ENCODE measurements around the gene PBX1.

DNA sequence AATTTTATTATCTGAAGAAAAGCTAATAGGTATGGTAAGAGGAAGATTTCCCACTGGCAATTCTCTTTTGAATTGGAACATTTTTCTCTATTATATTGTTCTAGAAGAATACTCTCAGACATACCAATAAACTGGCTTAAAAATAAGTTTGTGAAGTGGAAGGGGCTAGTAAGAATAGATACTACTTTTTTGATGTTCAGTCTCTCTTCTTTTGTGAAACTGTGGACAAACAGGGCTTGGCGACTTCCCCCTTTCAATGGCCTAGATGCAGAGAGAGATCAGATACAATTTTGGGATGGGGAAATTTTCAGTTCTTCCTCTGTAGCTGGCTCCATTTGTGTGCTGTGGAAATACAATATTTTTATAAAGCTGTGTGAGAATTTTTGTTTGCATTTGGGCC is 2.5 kb downstream of the PBX1 start:
- TF ChIP-seq POLR2AphosphoS5 (IDR thresholded peaks at IDR 0.05; ENCODE audit: low read depth, low read length) (no peak), SIN3A (IDR thresholded peaks at IDR 0.05; ENCODE audit: borderline replicate concordance, insufficient read depth, low read length) (no peak), TAF1 (IDR thresholded peaks at IDR 0.05; ENCODE audit: borderline replicate concordance, insufficient read depth, low read length) (no peak)
- TF ChIP-seq, protein P1, sequence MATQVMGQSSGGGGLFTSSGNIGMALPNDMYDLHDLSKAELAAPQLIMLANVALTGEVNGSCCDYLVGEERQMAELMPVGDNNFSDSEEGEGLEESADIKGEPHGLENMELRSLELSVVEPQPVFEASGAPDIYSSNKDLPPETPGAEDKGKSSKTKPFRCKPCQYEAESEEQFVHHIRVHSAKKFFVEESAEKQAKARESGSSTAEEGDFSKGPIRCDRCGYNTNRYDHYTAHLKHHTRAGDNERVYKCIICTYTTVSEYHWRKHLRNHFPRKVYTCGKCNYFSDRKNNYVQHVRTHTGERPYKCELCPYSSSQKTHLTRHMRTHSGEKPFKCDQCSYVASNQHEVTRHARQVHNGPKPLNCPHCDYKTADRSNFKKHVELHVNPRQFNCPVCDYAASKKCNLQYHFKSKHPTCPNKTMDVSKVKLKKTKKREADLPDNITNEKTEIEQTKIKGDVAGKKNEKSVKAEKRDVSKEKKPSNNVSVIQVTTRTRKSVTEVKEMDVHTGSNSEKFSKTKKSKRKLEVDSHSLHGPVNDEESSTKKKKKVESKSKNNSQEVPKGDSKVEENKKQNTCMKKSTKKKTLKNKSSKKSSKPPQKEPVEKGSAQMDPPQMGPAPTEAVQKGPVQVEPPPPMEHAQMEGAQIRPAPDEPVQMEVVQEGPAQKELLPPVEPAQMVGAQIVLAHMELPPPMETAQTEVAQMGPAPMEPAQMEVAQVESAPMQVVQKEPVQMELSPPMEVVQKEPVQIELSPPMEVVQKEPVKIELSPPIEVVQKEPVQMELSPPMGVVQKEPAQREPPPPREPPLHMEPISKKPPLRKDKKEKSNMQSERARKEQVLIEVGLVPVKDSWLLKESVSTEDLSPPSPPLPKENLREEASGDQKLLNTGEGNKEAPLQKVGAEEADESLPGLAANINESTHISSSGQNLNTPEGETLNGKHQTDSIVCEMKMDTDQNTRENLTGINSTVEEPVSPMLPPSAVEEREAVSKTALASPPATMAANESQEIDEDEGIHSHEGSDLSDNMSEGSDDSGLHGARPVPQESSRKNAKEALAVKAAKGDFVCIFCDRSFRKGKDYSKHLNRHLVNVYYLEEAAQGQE (IDR thresholded peaks at IDR 0.05; ENCODE audit: insufficient read depth in 1 of 2, low read depth in 2 of 2, low read length in 2 of 2) = no peak
